Trophoblast cell (in vitro differentiated cells and primary cell): ENCODE measurements around the gene C15orf39.
A peak's percentile ranks its signal among the peaks of the same experiment; 100 is the strongest.

Experiments used
- DNase-seq, 2 donors: peaks; one replicate each; pipeline ENCODE4 v3.0.0-alpha.2; 2016
- H2AFZ ChIP-seq: 2 replicates; pipeline ENCODE4 v1.6.1; 2013; ENCODE audit warnings: low read length, moderate library complexity, mild to moderate bottlenecking; ENCODE audit not compliant: insufficient read depth, poor library complexity
- H2AK5ac ChIP-seq: 2 replicates; pipeline ENCODE4 v1.6.1; 2013; ENCODE audit warnings: mild to moderate bottlenecking, low read length
- H2BK120ac ChIP-seq: 2 replicates; pipeline ENCODE4 v1.6.1; 2013; ENCODE audit warnings: low read length, mild to moderate bottlenecking, moderate library complexity; ENCODE audit not compliant: insufficient read depth, poor library complexity
- H2BK12ac ChIP-seq: 2 replicates; pipeline ENCODE4 v1.6.1; 2013; ENCODE audit warnings: mild to moderate bottlenecking, low read length, moderate library complexity
- H2BK5ac ChIP-seq: 2 replicates; pipeline ENCODE4 v1.6.1; 2013; ENCODE audit warnings: low read length, low read depth, moderate library complexity, mild to moderate bottlenecking; ENCODE audit not compliant: poor library complexity
- H3K14ac ChIP-seq: 2 replicates; pipeline ENCODE4 v1.6.1; 2013; ENCODE audit warnings: mild to moderate bottlenecking, low read length
- H3K18ac ChIP-seq: 2 replicates; pipeline ENCODE4 v1.6.1; 2013; ENCODE audit warnings: mild to moderate bottlenecking, low read length
- H3K23ac ChIP-seq: 2 replicates; pipeline ENCODE4 v1.6.1; 2013; ENCODE audit warnings: low read length
- H3K27ac ChIP-seq: 2 replicates; pipeline ENCODE4 v1.5.1; 2013; ENCODE audit warnings: low read depth, mild to moderate bottlenecking, inconsistent platforms, low read length, moderate library complexity
- H3K27me3 ChIP-seq: 2 replicates; pipeline ENCODE4 v1.6.1; 2013; ENCODE audit warnings: inconsistent platforms, mild to moderate bottlenecking, low read length, moderate library complexity; ENCODE audit not compliant: insufficient read depth
- H3K36me3 ChIP-seq, 2 experiments: 1 replicate in 1 of 2; 2 replicates in 1 of 2; pipeline ENCODE4 v1.6.1; 2013; ENCODE audit warnings: low read length in 2 of 2, mild to moderate bottlenecking in 2 of 2, moderate library complexity in 1 of 2; ENCODE audit not compliant: insufficient read depth in 2 of 2, control insufficient read depth in 1 of 2
- H3K4ac ChIP-seq: 2 replicates; pipeline ENCODE4 v1.6.1; 2013; ENCODE audit warnings: low read depth, mild to moderate bottlenecking, low read length, moderate library complexity
- H3K4me1 ChIP-seq, 2 experiments: 1 replicate in 1 of 2; 2 replicates in 1 of 2; pipeline ENCODE4 v1.6.1; 2013; ENCODE audit warnings: low read length in 2 of 2, mild to moderate bottlenecking in 2 of 2, moderate library complexity in 1 of 2; ENCODE audit not compliant: insufficient read depth in 2 of 2, control insufficient read depth in 1 of 2
- H3K4me2 ChIP-seq: 2 replicates; pipeline ENCODE4 v1.6.1; 2013; ENCODE audit warnings: inconsistent platforms, mild to moderate bottlenecking, low read length, moderate library complexity
- H3K4me3 ChIP-seq: 2 replicates; pipeline ENCODE4 v1.5.1; 2013; ENCODE audit warnings: mild to moderate bottlenecking, low read depth, low read length, inconsistent platforms
- H3K79me1 ChIP-seq: one replicate; pipeline ENCODE4 v1.6.1; 2013; ENCODE audit warnings: low read length
- H3K79me2 ChIP-seq: 2 replicates; pipeline ENCODE4 v1.6.1; 2013; ENCODE audit warnings: low read length, mild to moderate bottlenecking; ENCODE audit not compliant: control insufficient read depth, insufficient read depth, poor library complexity
- H3K9ac ChIP-seq: 2 replicates; pipeline ENCODE4 v1.6.1; 2013; ENCODE audit warnings: mild to moderate bottlenecking, low read length
- H3K9me3 ChIP-seq: 2 replicates; pipeline ENCODE4 v1.6.1; 2013; ENCODE audit warnings: low read depth, mild to moderate bottlenecking, control low read depth, inconsistent platforms, low read length; ENCODE audit not compliant: insufficient read depth
- H4K12ac ChIP-seq: 2 replicates; pipeline ENCODE4 v1.6.1; 2013; ENCODE audit warnings: low read depth, mild to moderate bottlenecking, low read length, moderate library complexity
- H4K8ac ChIP-seq: 2 replicates; pipeline ENCODE4 v1.6.1; 2013; ENCODE audit warnings: low read depth, mild to moderate bottlenecking, low read length, moderate library complexity
- H4K91ac ChIP-seq: one replicate; pipeline ENCODE4 v1.6.1; 2013; ENCODE audit warnings: low read depth, mild to moderate bottlenecking, low read length, moderate library complexity
- WGBS: extraction: QIAGEN DNeasy Blood & Tissue Kit; methylation state at CpG from one replicate; pipeline ENCODE4 v1.1.7; 2013; ENCODE audit warnings: missing lambda C conversion rate; ENCODE audit not compliant: insufficient read length, insufficient coverage; ENCODE audit errors: extremely low coverage; 5-methylcytosine and 5-hydroxymethylcytosine counted together

The C15orf39 gene

GRCh38 chr15:75213212-75213767 lies 11.6 kb downstream of the C15orf39 start:
- Histone ChIP-seq H2BK120ac (no peak overlapping the region), H4K91ac (no peak overlapping the region), H2AFZ (no peak overlapping the region), H4K12ac (no peak overlapping the region), H3K79me1 (no peaks in the 10 kb centered on the region), H3K9ac (no peak overlapping the region), H3K4ac (no peak overlapping the region), H4K8ac (no peak overlapping the region), H3K27me3 (no peaks in the 10 kb centered on the region), H3K14ac (no peak overlapping the region), H3K4me3 (no peak overlapping the region), H3K4me2 (no peak overlapping the region), H3K79me2 (no peaks in the 10 kb centered on the region), H3K23ac (no peak overlapping the region), H2BK5ac (no peak overlapping the region), H2BK12ac (no peak overlapping the region), H3K18ac (no peak overlapping the region), H2AK5ac (no peak overlapping the region), H3K4me1 (no peaks in the 10 kb centered on the region), H3K9me3 (peaks cover 3% of the 10 kb centered on the region), H3K36me3 (peaks cover 29 to 41% of the 10 kb centered on the region in 2 experiments), H3K27ac (no peak overlapping the region)
- WGBS: no CpG with 5 or more reads among the region's 12 CpGs
- DNase-seq: no peak

GRCh38 chr15:75213768-75214221 lies 12.1 kb downstream of the C15orf39 start:
- H3K23ac ChIP-seq: no peak overlapping the region
- H3K14ac ChIP-seq: no peak overlapping the region
- peaks cover 24 to 36% of the 10 kb centered on the region in 2 experiments for H3K36me3 ChIP-seq
- no peak overlapping the region for H4K91ac ChIP-seq
- H3K4ac ChIP-seq: no peak overlapping the region
- H2BK5ac ChIP-seq: no peak overlapping the region
- no peak overlapping the region for H2BK12ac ChIP-seq
- no peaks in the 10 kb centered on the region for H3K79me2 ChIP-seq
- no CpG with 5 or more reads among the region's 9 CpGs for WGBS
- H3K9ac ChIP-seq: no peak overlapping the region
- no peak overlapping the region for H4K8ac ChIP-seq
- no peak overlapping the region for H2AK5ac ChIP-seq
- no peak overlapping the region for H2BK120ac ChIP-seq
- no peaks in the 10 kb centered on the region for H3K9me3 ChIP-seq
- H3K79me1 ChIP-seq: no peaks in the 10 kb centered on the region
- no peak for DNase-seq
- no peaks in the 10 kb centered on the region for H3K4me1 ChIP-seq
- H3K27me3 ChIP-seq: no peaks in the 10 kb centered on the region
- no peak overlapping the region for H2AFZ ChIP-seq
- no peak overlapping the region for H3K27ac ChIP-seq
- H3K4me2 ChIP-seq: no peak overlapping the region
- H4K12ac ChIP-seq: no peak overlapping the region
- no peak overlapping the region for H3K18ac ChIP-seq
- H3K4me3 ChIP-seq: no peak overlapping the region

- Histone ChIP-seq H3K4me2 (no peak overlapping the region), H2BK12ac (no peak overlapping the region), H3K4ac (no peak overlapping the region), H3K23ac (no peak overlapping the region), H3K18ac (no peak overlapping the region), H3K4me1 (no peaks in the 10 kb centered on the region), H3K79me1 (no peaks in the 10 kb centered on the region), H3K14ac (no peak overlapping the region), H3K36me3 (peaks cover 23 to 29% of the 10 kb centered on the region in 2 experiments), H2BK5ac (no peak overlapping the region), H2BK120ac (no peak overlapping the region), H3K79me2 (no peaks in the 10 kb centered on the region), H2AK5ac (no peak overlapping the region), H3K9me3 (no peaks in the 10 kb centered on the region), H4K8ac (no peak overlapping the region), H4K91ac (no peak overlapping the region), H4K12ac (no peak overlapping the region), H3K9ac (no peak overlapping the region), H2AFZ (no peak overlapping the region), H3K4me3 (no peak overlapping the region), H3K27me3 (no peaks in the 10 kb centered on the region), H3K27ac (no peak overlapping the region)
- DNase-seq: no peak
- no CpG with 5 or more reads among the region's 13 CpGs for WGBS
Measured at GRCh38 chr15:75214293-75215096, 12.8 kb downstream of the C15orf39 start.

- no CpG with 5 or more reads among the region's 5 CpGs for WGBS
Measured at GRCh38 chr15:75215107-75216004, 13.7 kb downstream of the C15orf39 start.

More at GRCh38 chr15:75215107-75216004, 13.7 kb downstream of the C15orf39 start:
- Histone ChIP-seq H3K9me3 (no peaks in the 10 kb centered on the region), H2AFZ (no peak overlapping the region), H3K27me3 (no peaks in the 10 kb centered on the region), H2BK12ac (no peak overlapping the region), H4K8ac (no peak overlapping the region), H4K91ac (no peak overlapping the region), H3K14ac (no peak overlapping the region), H3K36me3 (peaks cover 19 to 21% of the 10 kb centered on the region in 2 experiments), H3K23ac (no peak overlapping the region), H4K12ac (no peak overlapping the region), H3K27ac (no peak overlapping the region), H3K79me1 (no peaks in the 10 kb centered on the region), H3K9ac (no peak overlapping the region), H3K4ac (no peak overlapping the region), H3K4me3 (no peak overlapping the region), H3K79me2 (no peaks in the 10 kb centered on the region), H2AK5ac (no peak overlapping the region), H2BK120ac (no peak overlapping the region), H3K4me1 (no peaks in the 10 kb centered on the region), H3K4me2 (no peak overlapping the region), H2BK5ac (no peak overlapping the region), H3K18ac (no peak overlapping the region)
- peak; percentile 41 to 51 for DNase-seq
